Suprapubic skin (tissue), 4 donors: ENCODE measurements around the gene CRYZL1. TPM values are rescaled to one million over a fixed set of nuclear protein-coding genes. Genes with fewer than 3 reads are reported as not detected.
"Not testable (repeated sequence)": the region's sequence is repeated elsewhere in the genome, so short reads cannot be mapped to it uniquely, and the experiment has no call there.

Experiments
- DNase-seq, 2 donors: peaks; one replicate each; pipeline ENCODE4 v3.0.0-alpha.2; 2019; ENCODE audit warnings: low spot score in 2 of 2
- H3K27ac ChIP-seq: fragments of 200-600 bp; sonication (generic); one replicate; pipeline ENCODE4 v1.5.1; 2019
- H3K27me3 ChIP-seq: fragments of 200-600 bp; sonication (generic); one replicate; pipeline ENCODE4 v1.5.1; 2019
- H3K36me3 ChIP-seq: fragments of 200-600 bp; sonication (generic); one replicate; pipeline ENCODE4 v1.5.1; 2019
- H3K4me1 ChIP-seq: fragments of 200-600 bp; sonication (generic); one replicate; pipeline ENCODE4 v1.5.1; 2019
- H3K4me3 ChIP-seq: fragments of 200-600 bp; sonication (generic); one replicate; pipeline ENCODE4 v1.5.1; 2019; ENCODE audit warnings: mild to moderate bottlenecking
- H3K9me3 ChIP-seq: fragments of 200-600 bp; sonication (generic); one replicate; pipeline ENCODE4 v1.5.1; 2019
- EP300 ChIP-seq: sonication (generic); formaldehyde crosslinking; IDR thresholded peaks from one replicate; pipeline ENCODE4 v1.6.1; 2017; ENCODE audit warnings: antibody characterized with exemption
- POLR2A ChIP-seq, 2 donors: fragments of 450-650 bp; IDR thresholded peaks; one replicate each; pipeline ENCODE4 v1.6.1; 2017; ENCODE audit warnings: antibody characterized with exemption in 2 of 2, mild to moderate bottlenecking in 2 of 2, moderate library complexity in 2 of 2
- POLR2AphosphoS5 ChIP-seq, 3 donors: sonication (generic); formaldehyde crosslinking; IDR thresholded peaks; one replicate each; pipeline ENCODE4 v1.6.1; 2017; ENCODE audit warnings: antibody characterized with exemption in 3 of 3
- WGBS: methylation state at CpG from one replicate; pipeline ENCODE4 v1.1.5; 2018; 5-methylcytosine and 5-hydroxymethylcytosine counted together
- total RNA-seq, 4 donors: library from RNA; depleted of rRNA; stranded (reverse); fragments of >200 nt; gene quantifications; one replicate each; pipeline ENCODE4 v1.1.0, GENCODE V29; 2016
- TF ChIP-seq, protein P1 (sequence below), 2 donors: fragments of 200-600 bp in 1 of 2; fragments of 450-650 bp in 1 of 2; sonication (generic) in 1 of 2; IDR thresholded peaks; one replicate each; pipeline ENCODE4 v1.5.1; 2016 to 2019; ENCODE audit warnings: antibody characterized with exemption in 2 of 2, mild to moderate bottlenecking in 1 of 2, moderate library complexity in 1 of 2

The CRYZL1 gene
- total RNA-seq, 4 donors from 2014 or later, result 13.8 to 99.7 (median 23.7) TPM

DNA sequence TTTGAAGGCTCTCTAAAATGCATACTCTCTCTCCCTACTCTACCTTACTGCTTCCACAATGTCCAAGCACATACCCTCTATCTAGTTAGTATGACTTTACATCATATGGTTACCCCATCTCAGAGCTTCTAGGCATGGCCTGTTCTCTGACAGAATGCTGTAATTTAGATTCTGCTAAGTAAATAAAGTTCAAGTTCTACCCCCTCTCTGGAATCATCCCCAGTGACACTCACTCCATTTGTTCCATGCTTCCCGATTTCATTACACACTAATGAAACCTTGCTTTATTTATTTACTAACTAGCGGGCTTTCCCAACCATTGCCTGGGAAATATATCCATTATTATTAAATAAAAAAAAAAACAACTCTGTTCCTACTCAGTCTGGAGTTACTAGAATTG, 7.3 kb downstream of the CRYZL1 start:
- H3K4me1 ChIP-seq, result no peaks in the 10 kb centered on the region
- no peaks in the 10 kb centered on the region for H3K9me3 ChIP-seq
- no peak for TF ChIP-seq POLR2AphosphoS5 (IDR thresholded peaks at IDR 0.05)
- H3K4me3 ChIP-seq, result no peak overlapping the region
- H3K36me3 ChIP-seq, result peaks cover 14% of the 10 kb centered on the region
- H3K27me3 ChIP-seq, result no peaks in the 10 kb centered on the region
- no peak for DNase-seq
- WGBS, result 89% methylated on average over 2 of the region's 2 CpGs
- no peak overlapping the region for H3K27ac ChIP-seq

DNA sequence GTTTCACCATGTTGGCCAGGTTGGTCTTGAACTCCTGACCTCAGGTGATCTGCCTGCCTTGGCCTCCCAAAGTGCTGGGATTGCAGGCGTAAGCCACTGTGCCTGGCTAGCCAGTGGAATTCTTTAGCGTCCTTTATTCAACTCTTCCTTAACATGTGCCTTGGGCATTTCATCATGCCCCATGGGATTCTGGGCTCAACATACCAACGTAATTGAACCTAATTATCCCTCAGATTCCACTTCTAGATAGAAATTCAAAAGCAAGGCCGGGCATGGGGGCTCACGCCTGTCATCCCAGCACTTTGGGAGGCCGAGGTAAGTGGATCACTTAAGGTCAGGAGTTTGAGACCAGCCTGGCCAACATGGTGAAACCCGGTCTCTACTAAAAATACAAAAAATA, 15.4 kb downstream of the CRYZL1 start:
- H3K9me3 ChIP-seq, H3K27ac ChIP-seq, H3K4me1 ChIP-seq, H3K27me3 ChIP-seq, DNase-seq, H3K4me3 ChIP-seq: not testable (repeated sequence)
- H3K36me3 ChIP-seq, result peaks cover 43% of the 10 kb centered on the region
- 94% methylated on average over 7 of the region's 7 CpGs for WGBS

DNA sequence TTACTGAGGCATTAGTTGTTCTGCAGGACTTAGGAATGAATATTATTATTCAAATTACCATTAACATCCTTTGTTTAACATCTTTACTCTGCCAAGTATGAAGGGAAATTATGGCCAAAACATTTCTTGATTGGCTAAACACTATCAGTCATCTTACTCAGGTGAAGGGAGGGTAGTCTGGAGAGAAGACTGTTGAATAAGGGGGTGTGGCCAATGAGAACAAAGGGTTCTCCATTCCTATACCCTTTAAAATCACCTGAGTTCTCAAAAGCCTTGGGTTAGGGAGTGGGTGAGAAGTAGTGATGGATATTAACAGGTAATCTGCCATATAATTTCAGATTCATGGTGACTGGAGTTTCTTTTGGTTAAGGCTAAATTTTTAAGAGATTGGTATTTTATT, 19.3 kb downstream of the CRYZL1 start:
- DNase-seq, result no peak
- Histone ChIP-seq H3K4me1 (no peaks in the 10 kb centered on the region), H3K9me3 (no peaks in the 10 kb centered on the region), H3K27me3 (no peaks in the 10 kb centered on the region), H3K4me3 (no peak overlapping the region), H3K27ac (no peak overlapping the region), H3K36me3 (peaks cover 44% of the 10 kb centered on the region)
- TF ChIP-seq EP300, result no peak
- TF ChIP-seq POLR2AphosphoS5 (IDR thresholded peaks at IDR 0.05), result no peak
- TF ChIP-seq POLR2A (IDR thresholded peaks at IDR 0.05), result no peak
- TF ChIP-seq, protein P1, sequence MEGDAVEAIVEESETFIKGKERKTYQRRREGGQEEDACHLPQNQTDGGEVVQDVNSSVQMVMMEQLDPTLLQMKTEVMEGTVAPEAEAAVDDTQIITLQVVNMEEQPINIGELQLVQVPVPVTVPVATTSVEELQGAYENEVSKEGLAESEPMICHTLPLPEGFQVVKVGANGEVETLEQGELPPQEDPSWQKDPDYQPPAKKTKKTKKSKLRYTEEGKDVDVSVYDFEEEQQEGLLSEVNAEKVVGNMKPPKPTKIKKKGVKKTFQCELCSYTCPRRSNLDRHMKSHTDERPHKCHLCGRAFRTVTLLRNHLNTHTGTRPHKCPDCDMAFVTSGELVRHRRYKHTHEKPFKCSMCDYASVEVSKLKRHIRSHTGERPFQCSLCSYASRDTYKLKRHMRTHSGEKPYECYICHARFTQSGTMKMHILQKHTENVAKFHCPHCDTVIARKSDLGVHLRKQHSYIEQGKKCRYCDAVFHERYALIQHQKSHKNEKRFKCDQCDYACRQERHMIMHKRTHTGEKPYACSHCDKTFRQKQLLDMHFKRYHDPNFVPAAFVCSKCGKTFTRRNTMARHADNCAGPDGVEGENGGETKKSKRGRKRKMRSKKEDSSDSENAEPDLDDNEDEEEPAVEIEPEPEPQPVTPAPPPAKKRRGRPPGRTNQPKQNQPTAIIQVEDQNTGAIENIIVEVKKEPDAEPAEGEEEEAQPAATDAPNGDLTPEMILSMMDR (IDR thresholded peaks at IDR 0.05), result no peak

DNA sequence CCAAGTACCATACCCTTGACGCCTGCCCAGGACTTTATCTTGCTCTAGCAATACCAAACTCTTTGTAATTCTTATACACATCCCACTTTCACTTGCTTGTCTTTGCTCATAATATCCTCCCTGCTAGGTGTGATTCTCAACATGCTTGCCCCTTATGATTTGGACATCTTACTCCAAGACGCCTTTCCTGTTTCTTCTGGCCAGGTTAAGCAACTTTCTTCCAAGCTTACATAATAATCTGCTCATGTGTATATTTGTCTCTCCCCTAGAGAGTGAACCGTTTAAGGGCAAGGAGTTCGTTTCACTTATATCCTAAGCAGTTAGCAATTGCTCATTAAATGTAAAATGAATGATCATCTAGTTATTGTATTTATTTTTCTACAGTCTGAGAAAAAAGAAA, 21.8 kb downstream of the CRYZL1 start:
- Histone ChIP-seq H3K27me3 (no peaks in the 10 kb centered on the region), H3K4me3 (no peak overlapping the region), H3K9me3 (no peaks in the 10 kb centered on the region), H3K4me1 (no peaks in the 10 kb centered on the region), H3K27ac (no peak overlapping the region), H3K36me3 (peaks cover 47% of the 10 kb centered on the region)
- TF ChIP-seq, protein P1 (IDR thresholded peaks at IDR 0.05), result no peak
- WGBS, result 95% methylated on average over 4 of the region's 4 CpGs
- DNase-seq, result no peak

DNA sequence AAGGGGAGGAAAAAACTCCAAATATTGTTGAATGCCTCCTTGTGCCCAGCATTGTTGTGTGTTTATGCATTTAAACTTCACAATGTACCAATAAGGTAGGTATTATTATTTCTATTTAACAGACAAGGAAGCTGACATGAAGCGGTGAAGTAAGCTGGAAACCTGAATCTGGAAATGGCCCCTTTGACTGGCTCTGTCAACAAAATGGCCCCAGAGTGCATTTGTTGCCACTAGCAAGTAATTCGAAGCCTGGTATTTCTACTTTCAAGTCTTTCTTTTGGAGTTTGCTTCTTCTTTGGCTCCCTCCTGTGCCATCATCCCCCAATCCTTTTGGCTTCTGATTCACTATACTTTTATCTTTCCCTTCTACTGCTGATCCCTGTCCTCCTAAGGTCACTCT, 23.1 kb downstream of the CRYZL1 start:
- H3K4me3 ChIP-seq, result no peak overlapping the region
- peaks cover 51% of the 10 kb centered on the region for H3K36me3 ChIP-seq
- H3K9me3 ChIP-seq, result no peaks in the 10 kb centered on the region
- TF ChIP-seq, protein P1 (IDR thresholded peaks at IDR 0.05), result no peak
- TF ChIP-seq EP300 (no peak), POLR2A (IDR thresholded peaks at IDR 0.05) (no peak), POLR2AphosphoS5 (IDR thresholded peaks at IDR 0.05) (no peak)
- H3K27ac ChIP-seq, result no peak overlapping the region
- 100% methylated on average over 2 of the region's 2 CpGs for WGBS
- DNase-seq, result no peak
- H3K27me3 ChIP-seq, result no peaks in the 10 kb centered on the region
- H3K4me1 ChIP-seq, result no peaks in the 10 kb centered on the region

DNA sequence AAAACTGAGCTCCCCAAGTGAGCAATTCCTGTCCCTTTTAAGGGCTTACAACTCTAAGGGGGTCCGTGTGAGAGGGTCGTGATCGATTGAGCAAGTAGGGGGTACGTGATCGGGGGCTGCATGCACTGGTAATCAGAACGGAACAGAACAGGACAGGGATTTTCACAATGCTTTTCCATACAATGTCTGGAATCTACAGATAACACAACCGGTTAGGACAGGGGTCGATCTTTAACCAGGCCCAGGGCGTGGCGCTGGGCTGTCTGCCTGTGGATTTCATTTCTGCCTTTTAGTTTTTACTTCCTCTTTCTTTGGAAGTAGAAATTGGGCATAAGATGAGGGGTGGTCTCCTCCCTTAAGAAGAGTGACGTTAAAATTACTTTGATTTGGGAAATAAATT, 24.0 kb downstream of the CRYZL1 start:
- not testable (repeated sequence) for H3K27me3 ChIP-seq, DNase-seq, H3K27ac ChIP-seq, H3K9me3 ChIP-seq, H3K4me3 ChIP-seq, H3K4me1 ChIP-seq
- 91% methylated on average over 11 of the region's 11 CpGs for WGBS
- peaks cover 51% of the 10 kb centered on the region for H3K36me3 ChIP-seq

DNA sequence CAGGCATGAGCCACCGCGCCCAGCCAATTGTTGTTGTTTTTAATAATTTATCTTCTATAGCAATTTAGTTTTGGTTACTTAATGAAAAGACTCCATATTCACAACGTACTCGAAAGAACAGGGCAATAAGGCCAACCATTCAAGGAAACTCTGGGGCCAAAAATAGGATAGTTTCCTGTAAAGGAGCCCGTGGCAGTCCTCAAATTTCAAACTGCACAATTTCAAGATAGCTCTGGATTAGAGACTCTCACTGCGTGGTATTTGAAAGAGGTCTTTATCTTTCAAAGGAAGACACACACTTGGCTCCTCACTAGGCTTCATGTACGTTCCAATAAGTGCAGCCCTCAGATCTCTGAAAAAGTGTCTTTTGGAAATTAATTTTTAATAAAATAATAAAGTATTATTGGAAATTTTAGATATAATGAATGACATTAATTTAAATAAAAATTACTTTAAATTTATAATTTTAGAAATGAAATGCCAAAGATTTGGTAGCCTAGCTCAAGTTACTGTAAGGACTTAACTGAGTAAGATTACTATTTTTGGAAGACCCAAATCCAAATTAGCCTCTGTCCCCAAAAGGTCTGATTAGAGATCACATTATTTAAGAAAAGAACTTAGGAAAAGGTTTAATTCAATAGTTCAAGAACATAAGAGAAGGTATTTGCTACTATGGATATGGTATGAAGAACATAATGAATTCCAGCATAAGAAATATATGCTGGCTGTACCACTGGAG, 30.4 kb downstream of the CRYZL1 start:
- peaks cover 48% of the 10 kb centered on the region for H3K36me3 ChIP-seq
- H3K4me3 ChIP-seq, result no peak overlapping the region
- H3K27me3 ChIP-seq, result no peaks in the 10 kb centered on the region
- DNase-seq, result no peak
- H3K27ac ChIP-seq, result no peak overlapping the region
- TF ChIP-seq, protein P1 (IDR thresholded peaks at IDR 0.05), result no peak
- no peak for TF ChIP-seq POLR2AphosphoS5 (IDR thresholded peaks at IDR 0.05)
- TF ChIP-seq POLR2A (IDR thresholded peaks at IDR 0.05), result no peak
- no peaks in the 10 kb centered on the region for H3K9me3 ChIP-seq
- H3K4me1 ChIP-seq, result no peaks in the 10 kb centered on the region
- WGBS, result 89% methylated on average over 7 of the region's 7 CpGs
